Astrocyte of the cerebellum (primary cell): ENCODE measurements around the gene TUBGCP3.
"Not testable (repeated sequence)": the region's sequence is repeated elsewhere in the genome, so short reads cannot be mapped to it uniquely, and the experiment has no call there.

Experiments
- DNase-seq: peaks from one replicate; pipeline ENCODE4 v3.0.0-alpha.2; 2011; ENCODE audit warnings: low read depth
- H3K4me3 ChIP-seq: 2 replicates; pipeline ENCODE4 v1.5.1; 2011; ENCODE audit warnings: mild to moderate bottlenecking, low read depth, low read length, moderate library complexity
- in situ Hi-C: cut with HindIII; loops from 2 replicates; pipeline ENCODE4 v1.10.0; 2017; ENCODE audit warnings: low sequenced_read_pairs
- TF ChIP-seq, protein P1 (sequence below): IDR thresholded peaks from 2 replicates; pipeline ENCODE4 v1.5.1; 2012; ENCODE audit warnings: low read length, low read depth, moderate library complexity, mild to moderate bottlenecking; ENCODE audit errors: missing control alignments

The TUBGCP3 gene

DNA sequence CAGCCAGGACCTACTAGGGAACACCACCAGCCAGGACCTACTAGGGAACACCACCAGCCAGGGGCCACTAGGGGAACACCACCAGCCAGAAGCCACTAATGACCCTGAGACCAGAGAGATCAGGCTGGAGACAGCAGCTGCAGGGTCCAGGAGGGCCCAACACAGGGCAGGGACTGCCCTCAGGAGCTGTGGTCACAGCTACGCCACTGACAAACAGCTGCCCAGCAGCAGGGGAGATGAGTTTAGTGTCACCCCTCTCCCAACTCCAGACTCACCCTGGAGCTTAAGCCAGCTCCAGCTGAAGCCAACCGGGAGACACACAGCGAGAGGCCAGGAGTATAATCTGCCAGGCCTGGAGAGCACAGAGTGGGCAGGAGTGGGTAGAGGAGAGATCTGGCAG lies 25.7 kb downstream of the TUBGCP3 start:
- in situ Hi-C loops, result no loop called here

DNA sequence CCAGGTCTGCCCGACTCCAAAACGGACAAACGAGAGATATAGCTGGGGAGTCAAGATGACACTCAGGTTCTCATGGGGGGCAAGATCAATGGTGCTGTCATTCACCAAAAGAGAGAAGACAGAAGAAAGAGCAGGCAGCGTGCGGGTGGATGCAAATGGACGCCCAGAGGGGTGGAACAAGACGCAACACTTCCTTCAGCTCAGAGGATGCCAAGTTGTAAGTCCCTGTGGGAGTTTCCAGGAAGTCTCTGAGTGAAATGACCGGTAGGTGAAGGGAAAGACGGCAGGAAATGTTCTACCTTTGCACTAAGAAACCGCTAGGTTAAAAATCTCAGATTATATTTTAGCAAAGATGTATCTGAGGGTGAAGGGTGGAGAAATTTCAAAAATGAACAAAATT lies 26.5 kb downstream of the TUBGCP3 start:
- no peak for DNase-seq
- in situ Hi-C loops, result no loop called here
- TF ChIP-seq, protein P1, sequence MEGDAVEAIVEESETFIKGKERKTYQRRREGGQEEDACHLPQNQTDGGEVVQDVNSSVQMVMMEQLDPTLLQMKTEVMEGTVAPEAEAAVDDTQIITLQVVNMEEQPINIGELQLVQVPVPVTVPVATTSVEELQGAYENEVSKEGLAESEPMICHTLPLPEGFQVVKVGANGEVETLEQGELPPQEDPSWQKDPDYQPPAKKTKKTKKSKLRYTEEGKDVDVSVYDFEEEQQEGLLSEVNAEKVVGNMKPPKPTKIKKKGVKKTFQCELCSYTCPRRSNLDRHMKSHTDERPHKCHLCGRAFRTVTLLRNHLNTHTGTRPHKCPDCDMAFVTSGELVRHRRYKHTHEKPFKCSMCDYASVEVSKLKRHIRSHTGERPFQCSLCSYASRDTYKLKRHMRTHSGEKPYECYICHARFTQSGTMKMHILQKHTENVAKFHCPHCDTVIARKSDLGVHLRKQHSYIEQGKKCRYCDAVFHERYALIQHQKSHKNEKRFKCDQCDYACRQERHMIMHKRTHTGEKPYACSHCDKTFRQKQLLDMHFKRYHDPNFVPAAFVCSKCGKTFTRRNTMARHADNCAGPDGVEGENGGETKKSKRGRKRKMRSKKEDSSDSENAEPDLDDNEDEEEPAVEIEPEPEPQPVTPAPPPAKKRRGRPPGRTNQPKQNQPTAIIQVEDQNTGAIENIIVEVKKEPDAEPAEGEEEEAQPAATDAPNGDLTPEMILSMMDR, result no peak
- H3K4me3 ChIP-seq, result no peak overlapping the region

More for the DNA sequence above, 25.7 kb downstream of the TUBGCP3 start:
- TF ChIP-seq, protein P1, result no peak
- H3K4me3 ChIP-seq, result no peak overlapping the region
- no peak for DNase-seq

DNA sequence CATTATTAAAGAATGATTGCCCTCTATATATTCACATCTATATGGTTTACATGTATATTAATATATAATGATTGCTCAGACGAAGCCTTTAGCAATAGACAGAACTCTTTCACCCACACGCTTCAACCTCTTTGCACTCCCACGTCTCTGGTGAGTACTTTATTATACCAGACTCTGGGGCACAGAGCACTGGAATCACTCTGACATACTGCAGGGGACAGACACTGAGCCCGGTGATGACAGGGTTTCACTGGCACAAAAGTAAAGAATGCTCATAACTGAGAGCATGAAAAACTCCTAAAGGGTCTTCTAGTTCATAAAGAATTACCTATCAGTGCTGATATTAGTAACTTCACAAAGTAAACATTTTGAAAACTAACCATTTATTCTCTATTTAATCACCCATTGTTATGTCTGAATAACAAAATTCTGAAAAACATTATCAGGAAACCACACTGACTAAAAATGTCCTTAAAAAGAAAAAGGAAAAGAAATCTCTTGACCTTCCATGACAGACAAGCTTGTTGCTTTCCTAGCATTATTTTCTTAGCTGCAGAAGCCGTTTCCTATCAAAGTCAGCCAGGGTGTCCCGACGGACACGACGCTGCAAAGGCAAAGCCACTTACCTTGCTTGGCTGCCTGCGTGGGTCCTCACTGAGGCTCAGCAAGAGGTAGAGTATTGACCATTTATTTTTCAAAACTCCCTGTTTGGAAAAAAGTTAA lies 29.1 kb downstream of the TUBGCP3 start:
- H3K4me3 ChIP-seq, result no peak overlapping the region
- DNase-seq, result no peak
- TF ChIP-seq, protein P1, result no peak
- in situ Hi-C loops, result no loop called here

DNA sequence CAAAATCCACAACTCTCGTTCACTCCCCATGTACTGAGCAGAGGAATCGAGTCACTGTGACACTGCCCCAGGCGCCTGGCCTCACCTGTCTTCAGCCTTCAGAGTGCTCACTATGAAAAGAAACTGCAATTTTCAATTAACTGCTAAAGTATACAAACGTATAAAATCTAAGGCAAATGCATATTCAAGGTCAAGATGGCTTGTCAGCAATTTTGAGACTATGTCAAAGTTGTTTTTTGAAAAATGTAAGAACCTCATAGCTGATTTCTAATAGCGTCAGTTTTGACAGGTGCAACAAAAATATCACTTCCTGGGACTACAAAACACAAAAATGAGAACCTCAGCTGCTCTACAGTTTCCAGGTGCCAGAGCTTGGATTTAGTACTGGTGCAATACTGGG lies 31.4 kb downstream of the TUBGCP3 start:
- TF ChIP-seq, protein P1, result no peak
- no peak overlapping the region for H3K4me3 ChIP-seq
- no peak for DNase-seq
- in situ Hi-C loops, result no loop called here

DNA sequence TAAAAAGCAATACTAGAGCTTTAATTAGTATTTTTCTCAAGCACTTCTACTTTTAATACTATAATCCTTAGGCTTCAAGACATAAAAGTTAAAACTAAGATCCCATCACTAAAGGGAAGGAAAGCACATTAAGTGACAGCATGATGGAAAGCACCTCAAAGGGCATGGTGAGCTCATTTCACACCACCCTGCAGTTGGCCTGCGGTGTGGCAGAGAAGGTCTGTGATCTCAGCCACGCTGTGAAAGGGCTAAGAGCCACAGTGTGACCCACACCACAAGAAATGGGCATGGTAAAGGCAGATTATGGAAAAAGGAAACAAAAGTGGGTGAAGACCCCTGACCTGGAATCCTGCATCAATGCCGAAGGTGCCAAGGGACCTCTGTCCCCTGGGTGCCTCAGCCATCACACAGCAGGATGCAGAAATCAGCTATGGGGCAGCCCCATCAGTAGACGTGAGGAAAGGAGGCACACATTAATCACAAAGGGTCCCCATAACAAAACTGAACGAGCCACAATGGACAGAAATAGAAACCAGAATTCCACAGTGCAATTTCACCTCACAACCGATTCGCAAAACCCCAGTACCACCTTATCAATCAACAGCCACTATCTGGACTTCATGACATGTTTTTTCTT lies 33.6 kb downstream of the TUBGCP3 start:
- DNase-seq, result no peak
- TF ChIP-seq, protein P1, result no peak
- in situ Hi-C loops, result no loop called here
- no peak overlapping the region for H3K4me3 ChIP-seq

DNA sequence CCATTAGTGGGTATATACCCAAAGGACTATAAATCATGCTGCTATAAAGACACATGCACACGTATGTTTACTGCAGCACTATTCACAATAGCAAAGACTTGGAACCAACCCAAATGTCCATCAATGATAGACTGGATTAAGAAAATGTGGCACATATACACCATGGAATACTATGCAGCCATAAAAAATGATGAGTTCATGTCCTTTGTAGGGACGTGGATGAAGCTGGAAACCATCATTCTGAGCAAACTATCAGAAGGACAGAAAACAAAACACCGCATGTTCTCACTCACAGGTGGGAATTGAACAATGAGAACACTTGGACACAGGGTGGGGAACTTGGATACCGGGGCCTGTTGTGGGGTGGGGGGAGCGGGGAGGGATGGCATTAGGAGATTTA lies 39.0 kb downstream of the TUBGCP3 start:
- in situ Hi-C loops, H3K4me3 ChIP-seq, DNase-seq: not testable (repeated sequence)

DNA sequence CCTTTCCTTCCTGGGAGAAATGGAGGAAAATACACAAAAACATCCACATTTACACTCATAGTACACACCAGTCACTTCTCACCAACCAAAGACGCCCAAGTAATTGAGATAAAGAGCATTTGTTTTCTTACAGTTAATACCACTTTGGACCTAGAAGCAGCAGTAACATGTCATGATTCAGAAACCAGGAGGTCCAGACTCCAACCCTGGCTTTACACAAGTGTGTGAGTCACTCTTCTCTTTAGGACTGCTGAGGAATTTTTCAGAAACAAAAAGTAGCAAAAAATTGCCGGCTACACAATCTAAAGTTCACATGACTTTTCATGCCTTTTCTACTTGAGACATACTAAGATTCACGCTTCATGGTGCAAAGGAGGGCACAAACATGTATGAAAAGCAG lies 42.1 kb downstream of the TUBGCP3 start:
- TF ChIP-seq, protein P1, result no peak
- H3K4me3 ChIP-seq, result no peak overlapping the region
- in situ Hi-C loops, result no loop called here
- peak; percentile 42 for DNase-seq
